Measurements from ENCODE around the gene COL8A2. TPM values are rescaled to one million over a fixed set of nuclear protein-coding genes. Genes with fewer than 3 reads are reported as not detected.

Gene COL8A2
- total RNA-seq, 1 experiment from 2014 or later = 2.3 TPM

DNA sequence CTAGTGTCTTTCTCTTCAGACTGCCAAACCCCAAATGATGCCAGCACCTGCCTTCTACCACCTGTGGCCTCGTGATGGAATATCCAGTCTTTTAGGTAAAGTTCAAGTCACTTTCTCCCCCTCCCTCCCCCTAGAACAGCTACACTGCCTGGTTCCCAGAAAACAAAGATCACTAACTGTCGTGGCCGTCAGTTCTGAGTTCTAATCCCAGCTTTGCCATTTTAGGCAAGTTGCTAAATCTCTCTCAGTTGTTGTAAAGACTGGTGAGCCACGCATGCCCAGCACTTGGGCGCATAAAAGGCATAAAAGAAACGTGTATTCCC lies 24.9 kb upstream of the COL8A2 start (continued):
- TF ChIP-seq AFF4 (CRISPR knock-in tag; IDR thresholded peaks at IDR 0.05; ENCODE audit: borderline replicate concordance) (no peak), ZNF232 (CRISPR knock-in tag; IDR thresholded peaks at IDR 0.05) (no peak)

- ChIA-PET CTCF (interaction anchor here (0.6 to 5.4 kb wide), 52 partner anchors 11 to 275 kb away, joined by 3 to 213 read pairs (median 6); partner anchors contain the start of genes AGO1, EVA1B, LSM10 and SH3D21), POLR2A (interaction anchor here (0.6 to 2.6 kb wide), 17 partner anchors 11 to 351 kb away, joined by 3 to 25 read pairs (median 4); partner anchors contain the start of genes AGO3, SH3D21 and THRAP3)
- Mint-ChIP-seq H3K36me3 (peaks cover 10% of the 10 kb centered on the region), H3K4me3 (peak within 1 kb of the TSS; percentile 90), H3K27ac (peak within 1 kb of the TSS; percentile 97), H3K4me1 (peaks cover 33% of the 10 kb centered on the region), H3K27me3 (ENCODE audit: low read depth) (peaks cover 27% of the 10 kb centered on the region), H3K9me3 (no peaks in the 10 kb centered on the region)
- ATAC-seq = peak; percentile 92
- peak; percentile 100 for DNase-seq (ENCODE audit: low spot score)
- TF ChIP-seq MYBL2 (CRISPR knock-in tag; IDR thresholded peaks at IDR 0.05) (0 out of 2 replicates have a peak, but pooled peaks have one; percentile 72), GABPB1 (CRISPR knock-in tag; IDR thresholded peaks at IDR 0.05) (peak; percentile 69), TP53 (CRISPR knock-in tag; IDR thresholded peaks at IDR 0.05) (no peak), SMAD3 (CRISPR knock-in tag; IDR thresholded peaks at IDR 0.05; ENCODE audit: borderline replicate concordance) (0 out of 2 replicates have a peak, but pooled peaks have one; percentile 26), TEAD1 (CRISPR knock-in tag; IDR thresholded peaks at IDR 0.05) (no peak; the same call in 1 of the 2 replicates), USF1 (CRISPR knock-in tag; IDR thresholded peaks at IDR 0.05) (peak; percentile 86), HMGXB4 (CRISPR knock-in tag; IDR thresholded peaks at IDR 0.05) (peak; percentile 48; the same call in 1 of the 2 replicates), FOXP4 (CRISPR knock-in tag; IDR thresholded peaks at IDR 0.05) (peak; percentile 79), ETV6 (CRISPR knock-in tag; IDR thresholded peaks at IDR 0.05) (0 out of 2 replicates have a peak, but pooled peaks have one; percentile 57), ZNF281 (CRISPR knock-in tag; IDR thresholded peaks at IDR 0.05) (peak; percentile 89), ZNF232 (CRISPR knock-in tag; IDR thresholded peaks at IDR 0.05) (0 out of 2 replicates have a peak, but pooled peaks have one; percentile 50), FOXK1 (CRISPR knock-in tag; IDR thresholded peaks at IDR 0.05) (peak; percentile 89), SP1 (CRISPR knock-in tag; conservative IDR thresholded peaks at IDR 0.05) (peak; percentile 99)
- TF ChIP-seq, protein P1, sequence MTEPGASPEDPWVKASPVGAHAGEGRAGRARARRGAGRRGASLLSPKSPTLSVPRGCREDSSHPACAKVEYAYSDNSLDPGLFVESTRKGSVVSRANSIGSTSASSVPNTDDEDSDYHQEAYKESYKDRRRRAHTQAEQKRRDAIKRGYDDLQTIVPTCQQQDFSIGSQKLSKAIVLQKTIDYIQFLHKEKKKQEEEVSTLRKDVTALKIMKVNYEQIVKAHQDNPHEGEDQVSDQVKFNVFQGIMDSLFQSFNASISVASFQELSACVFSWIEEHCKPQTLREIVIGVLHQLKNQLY (CRISPR knock-in tag; IDR thresholded peaks at IDR 0.05) = no peak
- TF ChIP-seq, protein P2, sequence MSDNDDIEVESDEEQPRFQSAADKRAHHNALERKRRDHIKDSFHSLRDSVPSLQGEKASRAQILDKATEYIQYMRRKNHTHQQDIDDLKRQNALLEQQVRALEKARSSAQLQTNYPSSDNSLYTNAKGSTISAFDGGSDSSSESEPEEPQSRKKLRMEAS (CRISPR knock-in tag; IDR thresholded peaks at IDR 0.05) = peak; percentile 64; the same call in 1 of the 2 replicates
- TF ChIP-seq, protein P3, sequence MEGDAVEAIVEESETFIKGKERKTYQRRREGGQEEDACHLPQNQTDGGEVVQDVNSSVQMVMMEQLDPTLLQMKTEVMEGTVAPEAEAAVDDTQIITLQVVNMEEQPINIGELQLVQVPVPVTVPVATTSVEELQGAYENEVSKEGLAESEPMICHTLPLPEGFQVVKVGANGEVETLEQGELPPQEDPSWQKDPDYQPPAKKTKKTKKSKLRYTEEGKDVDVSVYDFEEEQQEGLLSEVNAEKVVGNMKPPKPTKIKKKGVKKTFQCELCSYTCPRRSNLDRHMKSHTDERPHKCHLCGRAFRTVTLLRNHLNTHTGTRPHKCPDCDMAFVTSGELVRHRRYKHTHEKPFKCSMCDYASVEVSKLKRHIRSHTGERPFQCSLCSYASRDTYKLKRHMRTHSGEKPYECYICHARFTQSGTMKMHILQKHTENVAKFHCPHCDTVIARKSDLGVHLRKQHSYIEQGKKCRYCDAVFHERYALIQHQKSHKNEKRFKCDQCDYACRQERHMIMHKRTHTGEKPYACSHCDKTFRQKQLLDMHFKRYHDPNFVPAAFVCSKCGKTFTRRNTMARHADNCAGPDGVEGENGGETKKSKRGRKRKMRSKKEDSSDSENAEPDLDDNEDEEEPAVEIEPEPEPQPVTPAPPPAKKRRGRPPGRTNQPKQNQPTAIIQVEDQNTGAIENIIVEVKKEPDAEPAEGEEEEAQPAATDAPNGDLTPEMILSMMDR (IDR thresholded peaks at IDR 0.05) = peak; percentile 37; the same call in 1 of the 2 replicates
Observed at GRCh38 chr1:36149237-36149972, 24.4 kb upstream of the COL8A2 start, which contains the start of gene TRAPPC3. TRAPPC3 (minus strand) TSS chr1:36149486; CDS start chr1:36149378, 108 bp downstream.
